ENCODE results near the gene ADCY5. TPM values are rescaled to one million over a fixed set of nuclear protein-coding genes. Genes with fewer than 3 reads are reported as not detected.
A peak's percentile ranks its signal among the peaks of the same experiment; 100 is the strongest.

ADCY5 gene
- polyA plus RNA-seq, 3 donors = not detected

DNA sequence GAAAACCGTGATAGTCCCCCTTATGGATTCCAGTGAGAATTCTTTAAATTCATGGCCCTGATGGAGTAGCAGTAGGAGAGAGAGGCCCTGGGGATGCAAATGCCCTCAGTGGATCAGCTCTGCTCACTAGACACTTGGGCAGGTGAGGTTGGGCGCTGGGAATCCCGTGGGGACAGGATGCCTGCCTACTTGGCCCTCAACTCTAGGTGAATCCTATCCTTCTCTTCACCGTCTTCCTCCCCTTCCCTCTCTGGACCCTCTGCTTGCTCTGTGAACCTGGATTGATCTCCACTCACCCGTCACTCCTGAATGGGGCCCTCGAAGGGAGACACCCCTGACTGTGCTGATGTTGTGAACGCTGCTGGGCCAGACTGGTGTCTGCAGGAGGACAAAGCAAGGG lies 169.8 kb downstream of the ADCY5 start:
- H3K4me2 ChIP-seq (replicated peaks; ENCODE audit: extremely low read depth, low read length, poor library complexity, severe bottlenecking) = no peak overlapping the region
- H3K36me3 ChIP-seq (replicated peaks in 1 of 2; ENCODE audit: control insufficient read depth in 1 of 2, insufficient read depth in 2 of 2, low read length in 2 of 2) = no peaks in the 10 kb centered on the region
- H3K4me1 ChIP-seq (ENCODE audit: control insufficient read depth in 1 of 2, insufficient read depth in 2 of 2, low read length in 2 of 2) = no peaks in the 10 kb centered on the region
- no peaks in the 10 kb centered on the region for H3K79me2 ChIP-seq (ENCODE audit: insufficient read depth, low read length)
- Mint-ChIP-seq H3K27me3 (ENCODE audit: low read depth in 3 of 3) (peaks cover 2% of the 10 kb centered on the region in 3 donors), H3K9me3 (no peaks in the 10 kb centered on the region), H3K4me1 (no peaks in the 10 kb centered on the region), H3K27ac (peak overlapping the region in 1 of 7 donors; percentile 4), H3K4me3 (no peak overlapping the region), H3K36me3 (no peaks in the 10 kb centered on the region)
- no peak overlapping the region for H3K4me3 ChIP-seq (replicated peaks in 1 of 3; ENCODE audit: low read depth in 2 of 3, low read length in 3 of 3)
- H3K27me3 ChIP-seq (ENCODE audit: control insufficient read depth in 2 of 2, insufficient read depth in 2 of 2, low read length in 2 of 2) = no peaks in the 10 kb centered on the region
- TF ChIP-seq, protein P1, sequence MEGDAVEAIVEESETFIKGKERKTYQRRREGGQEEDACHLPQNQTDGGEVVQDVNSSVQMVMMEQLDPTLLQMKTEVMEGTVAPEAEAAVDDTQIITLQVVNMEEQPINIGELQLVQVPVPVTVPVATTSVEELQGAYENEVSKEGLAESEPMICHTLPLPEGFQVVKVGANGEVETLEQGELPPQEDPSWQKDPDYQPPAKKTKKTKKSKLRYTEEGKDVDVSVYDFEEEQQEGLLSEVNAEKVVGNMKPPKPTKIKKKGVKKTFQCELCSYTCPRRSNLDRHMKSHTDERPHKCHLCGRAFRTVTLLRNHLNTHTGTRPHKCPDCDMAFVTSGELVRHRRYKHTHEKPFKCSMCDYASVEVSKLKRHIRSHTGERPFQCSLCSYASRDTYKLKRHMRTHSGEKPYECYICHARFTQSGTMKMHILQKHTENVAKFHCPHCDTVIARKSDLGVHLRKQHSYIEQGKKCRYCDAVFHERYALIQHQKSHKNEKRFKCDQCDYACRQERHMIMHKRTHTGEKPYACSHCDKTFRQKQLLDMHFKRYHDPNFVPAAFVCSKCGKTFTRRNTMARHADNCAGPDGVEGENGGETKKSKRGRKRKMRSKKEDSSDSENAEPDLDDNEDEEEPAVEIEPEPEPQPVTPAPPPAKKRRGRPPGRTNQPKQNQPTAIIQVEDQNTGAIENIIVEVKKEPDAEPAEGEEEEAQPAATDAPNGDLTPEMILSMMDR (IDR thresholded peaks at IDR 0.05) = no peak
- no peak for DNase-seq
- no peak overlapping the region for H3K9ac ChIP-seq (ENCODE audit: insufficient read depth, low read length, poor library complexity, severe bottlenecking)
- no peaks in the 10 kb centered on the region for H4K20me1 ChIP-seq (ENCODE audit: insufficient read depth, low read length)
- H3K27ac ChIP-seq (ENCODE audit: low read depth in 1 of 2, low read length in 2 of 2) = no peak overlapping the region
- WGBS (ENCODE audit: insufficient coverage) = 90% methylated on average over 7 of the region's 7 CpGs
- no peak overlapping the region for H2AFZ ChIP-seq (ENCODE audit: insufficient read depth, low read depth, low read length, poor library complexity, severe bottlenecking)
- H3K9me3 ChIP-seq (replicated peaks in 1 of 2; ENCODE audit: control insufficient read depth in 1 of 2, insufficient read depth in 1 of 2, low read length in 2 of 2) = no peaks in the 10 kb centered on the region
- intact Hi-C loops (cut with micrococcal nuclease) = no loop called here

DNA sequence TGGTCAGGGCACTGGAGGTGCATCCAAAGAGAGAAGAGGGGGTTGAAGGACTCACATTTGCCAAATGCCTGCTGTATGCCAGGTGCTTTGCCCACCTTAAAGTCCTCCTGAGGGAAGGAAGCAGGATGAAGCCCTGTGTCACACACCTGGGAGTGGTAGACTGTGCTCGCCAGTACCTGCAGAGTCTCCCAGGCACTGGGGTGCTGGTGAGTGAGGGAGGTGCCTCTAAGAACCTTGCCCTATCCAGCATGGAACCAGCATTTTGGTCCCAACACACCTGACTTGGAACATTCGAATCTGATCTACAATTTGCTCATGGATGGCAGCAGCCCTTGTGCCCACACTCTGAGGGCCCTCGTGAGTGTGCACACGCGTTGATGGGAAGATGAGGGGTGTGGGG lies 170.4 kb downstream of the ADCY5 start:
- TF ChIP-seq, protein P1 (IDR thresholded peaks at IDR 0.05) = no peak
- Histone ChIP-seq H3K9ac (ENCODE audit: insufficient read depth, low read length, poor library complexity, severe bottlenecking) (no peak overlapping the region), H4K20me1 (ENCODE audit: insufficient read depth, low read length) (no peaks in the 10 kb centered on the region), H3K9me3 (replicated peaks in 1 of 2; ENCODE audit: control insufficient read depth in 1 of 2, insufficient read depth in 1 of 2, low read length in 2 of 2) (no peaks in the 10 kb centered on the region), H2AFZ (ENCODE audit: insufficient read depth, low read depth, low read length, poor library complexity, severe bottlenecking) (no peak overlapping the region), H3K79me2 (ENCODE audit: insufficient read depth, low read length) (no peaks in the 10 kb centered on the region), H3K4me1 (ENCODE audit: control insufficient read depth in 1 of 2, insufficient read depth in 2 of 2, low read length in 2 of 2) (no peaks in the 10 kb centered on the region), H3K27me3 (ENCODE audit: control insufficient read depth in 2 of 2, insufficient read depth in 2 of 2, low read length in 2 of 2) (no peaks in the 10 kb centered on the region), H3K4me2 (replicated peaks; ENCODE audit: extremely low read depth, low read length, poor library complexity, severe bottlenecking) (no peak overlapping the region), H3K4me3 (replicated peaks in 1 of 3; ENCODE audit: low read depth in 2 of 3, low read length in 3 of 3) (no peak overlapping the region), H3K36me3 (replicated peaks in 1 of 2; ENCODE audit: control insufficient read depth in 1 of 2, insufficient read depth in 2 of 2, low read length in 2 of 2) (no peaks in the 10 kb centered on the region), H3K27ac (ENCODE audit: low read depth in 1 of 2, low read length in 2 of 2) (no peak overlapping the region)
- no peak for DNase-seq
- no peaks in the 10 kb centered on the region for H3K9me3 Mint-ChIP-seq
- WGBS (ENCODE audit: insufficient coverage) = 90% methylated on average over 2 of the region's 5 CpGs
- H3K4me1 Mint-ChIP-seq = no peaks in the 10 kb centered on the region
- H3K27me3 Mint-ChIP-seq (ENCODE audit: low read depth in 3 of 3) = peaks cover 0 to 2% (median 2%) of the 10 kb centered on the region in 3 donors
- no peaks in the 10 kb centered on the region for H3K36me3 Mint-ChIP-seq
- H3K27ac Mint-ChIP-seq = no peak overlapping the region
- no peak overlapping the region for H3K4me3 Mint-ChIP-seq
- intact Hi-C loops (cut with micrococcal nuclease) = no loop called here

All from CD14-positive monocyte (primary cell).